Liver (tissue), 9 donors: ENCODE measurements around the gene FBN3. TPM values are rescaled to one million over a fixed set of nuclear protein-coding genes. Genes with fewer than 3 reads are reported as not detected.

Experiments
- DNase-seq: peaks from one replicate; pipeline ENCODE4 v3.0.0-alpha.2; 2017; ENCODE audit warnings: low spot score
- H3K27ac ChIP-seq, 2 donors: one replicate each; pipeline ENCODE4 v1.7.0; 2013; ENCODE audit warnings: inconsistent platforms in 2 of 2, low read length in 2 of 2, control low read depth in 1 of 2, low read depth in 1 of 2, mild to moderate bottlenecking in 1 of 2
- H3K27me3 ChIP-seq, 4 donors: one replicate each; pipeline versions ENCODE4 v1.6.1 to v1.7.0; 2013; ENCODE audit warnings: low read length in 3 of 4, inconsistent platforms in 1 of 4, mild to moderate bottlenecking in 1 of 4, moderate library complexity in 1 of 4; ENCODE audit not compliant: control insufficient read depth in 4 of 4, insufficient read depth in 4 of 4
- H3K36me3 ChIP-seq, 4 donors: one replicate each; pipeline versions ENCODE4 v1.6.1 to v1.7.0; 2013; ENCODE audit warnings: low read length in 3 of 4, mild to moderate bottlenecking in 3 of 4, low read depth in 1 of 4, moderate library complexity in 1 of 4; ENCODE audit not compliant: control insufficient read depth in 4 of 4, insufficient read depth in 3 of 4
- H3K4me1 ChIP-seq, 4 donors: one replicate each; pipeline versions ENCODE4 v1.6.1 to v1.7.0; 2013; ENCODE audit warnings: low read length in 3 of 4, mild to moderate bottlenecking in 3 of 4, moderate library complexity in 1 of 4; ENCODE audit not compliant: control insufficient read depth in 4 of 4, insufficient read depth in 4 of 4
- H3K4me3 ChIP-seq, 3 donors: one replicate each; pipeline versions ENCODE4 v1.6.1 to v1.7.0; 2013; ENCODE audit warnings: low read length in 3 of 3, control low read depth in 1 of 3, low read depth in 1 of 3, mild to moderate bottlenecking in 1 of 3
- H3K9ac ChIP-seq, 2 donors: one replicate each; pipeline ENCODE4 v1.7.0; 2013; ENCODE audit warnings: low read length in 2 of 2, mild to moderate bottlenecking in 2 of 2, moderate library complexity in 2 of 2, control low read depth in 1 of 2, low read depth in 1 of 2
- H3K9me3 ChIP-seq, 4 donors: one replicate each; pipeline versions ENCODE4 v1.6.1 to v1.7.0; 2013; ENCODE audit warnings: low read length in 3 of 4; ENCODE audit not compliant: control insufficient read depth in 4 of 4
- CTCF ChIP-seq: fragments of 150-350 bp; IDR thresholded peaks from 2 replicates; pipeline ENCODE4 v1.5.1; 2017; ENCODE audit warnings: improper control_type of control experiment, low read depth, low read length; ENCODE audit not compliant: missing input control
- EGR1 ChIP-seq, 2 donors: IDR thresholded peaks; 2 replicates each; pipeline ENCODE4 v1.6.1; 2016 to 2018; ENCODE audit warnings: antibody characterized with exemption in 2 of 2, low read depth in 2 of 2
- FOXA1 ChIP-seq: IDR thresholded peaks from 2 replicates; pipeline ENCODE4 v1.6.1; 2016; ENCODE audit warnings: antibody characterized with exemption
- FOXA2 ChIP-seq: IDR thresholded peaks from 2 replicates; pipeline ENCODE4 v1.6.1; 2016; ENCODE audit warnings: antibody characterized with exemption
- GABPA ChIP-seq, 2 donors: IDR thresholded peaks in 1 of 2; conservative IDR thresholded peaks in 1 of 2; 2 replicates each; pipeline ENCODE4 v1.6.1; 2016; ENCODE audit warnings: antibody characterized with exemption in 2 of 2, mild to moderate bottlenecking in 1 of 2, moderate library complexity in 1 of 2
- HNF4A ChIP-seq, 2 donors: conservative IDR thresholded peaks; 2 replicates each; pipeline ENCODE4 v1.6.1; 2016; ENCODE audit warnings: antibody characterized with exemption in 2 of 2, mild to moderate bottlenecking in 2 of 2
- HNF4G ChIP-seq: IDR thresholded peaks from 2 replicates; pipeline ENCODE4 v1.6.1; 2016; ENCODE audit warnings: antibody characterized with exemption
- JUND ChIP-seq, 2 donors: IDR thresholded peaks; 2 replicates each; pipeline ENCODE4 v1.6.1; 2016; ENCODE audit warnings: antibody characterized with exemption in 2 of 2
- MAX ChIP-seq: IDR thresholded peaks from 2 replicates; pipeline ENCODE4 v1.6.1; 2016; ENCODE audit warnings: antibody characterized with exemption
- NR2F2 ChIP-seq: IDR thresholded peaks from 2 replicates; pipeline ENCODE4 v1.6.1; 2016; ENCODE audit warnings: antibody characterized with exemption
- RAD21 ChIP-seq, 2 donors: IDR thresholded peaks; 2 replicates each; pipeline ENCODE4 v1.6.1; 2016; ENCODE audit warnings: antibody characterized with exemption in 2 of 2, mild to moderate bottlenecking in 2 of 2
- REST ChIP-seq: IDR thresholded peaks from 2 replicates; pipeline ENCODE4 v1.6.1; 2016; ENCODE audit warnings: antibody characterized with exemption, mild to moderate bottlenecking
- RXRA ChIP-seq, 2 donors: IDR thresholded peaks; 2 replicates each; pipeline ENCODE4 v1.6.1; 2017 to 2018; ENCODE audit warnings: antibody characterized with exemption in 2 of 2, mild to moderate bottlenecking in 1 of 2
- SP1 ChIP-seq: IDR thresholded peaks from 2 replicates; pipeline ENCODE4 v1.6.1; 2018; ENCODE audit warnings: antibody characterized with exemption, mild to moderate bottlenecking
- TAF1 ChIP-seq: conservative IDR thresholded peaks from 2 replicates; pipeline ENCODE4 v1.6.1; 2016; ENCODE audit warnings: antibody characterized with exemption, mild to moderate bottlenecking
- YY1 ChIP-seq: IDR thresholded peaks from 2 replicates; pipeline ENCODE4 v1.6.1; 2016; ENCODE audit warnings: antibody characterized with exemption, mild to moderate bottlenecking
- ZBTB33 ChIP-seq: IDR thresholded peaks from 2 replicates; pipeline ENCODE4 v1.6.1; 2016; ENCODE audit warnings: antibody characterized with exemption
- WGBS: extraction: QIAGEN DNeasy Blood & Tissue Kit; methylation state at CpG from one replicate; pipeline ENCODE4 v1.1.7; 2013; 5-methylcytosine and 5-hydroxymethylcytosine counted together
- polyA plus RNA-seq, 2 donors: library from polyadenylated mRNA; stranded (reverse) in 1 of 2; unstranded in 1 of 2; fragments of 200-250 nt in 1 of 2; fragments of >200 nt in 1 of 2; fragmentation: Nextera tagmentation in 1 of 2; extraction: Ambion mirVana in 1 of 2; gene quantifications; one replicate each; pipeline versions ENCODE4 v1.2.1 to v1.2.3, GENCODE V29; 2013 to 2015
- total RNA-seq, 2 donors: library from RNA; depleted of rRNA; stranded (reverse); fragments of >200 nt; gene quantifications; one replicate each; pipeline ENCODE4 v1.2.3, GENCODE V29; 2014
- TF ChIP-seq, protein P1 (sequence below): IDR thresholded peaks from 2 replicates; pipeline ENCODE4 v1.6.1; 2016; ENCODE audit warnings: antibody characterized with exemption
- donor health status: healthy.
- donor health status: healthy.
- donor health status: healthy.
- donor health status: healthy.
- donor health status: healthy.

The FBN3 gene
- total and polyA plus RNA-seq, 4 donors = under 0.01 to 0.61 (median 0.08) TPM; not detected in 1

DNA sequence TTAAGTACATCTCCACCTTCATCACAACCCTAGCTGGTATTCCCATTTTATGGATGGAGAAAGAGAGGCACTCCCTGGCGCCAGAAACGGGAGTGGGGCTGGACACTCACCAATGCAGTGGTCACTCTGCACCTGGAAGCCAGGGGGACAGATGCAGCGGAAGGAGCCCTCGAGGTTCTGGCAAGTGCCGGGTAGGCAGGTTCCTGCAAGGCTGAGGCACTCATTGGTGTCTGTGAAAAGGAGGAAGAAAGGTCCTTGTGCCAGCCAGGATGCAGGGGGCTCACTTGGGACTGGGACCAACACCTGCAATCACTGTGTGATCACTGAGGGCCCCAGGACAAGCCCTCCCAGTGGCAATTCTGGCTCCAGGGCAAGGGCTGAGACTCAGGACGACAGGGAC lies 55.1 kb downstream of the FBN3 start:
- Histone ChIP-seq H3K9me3 (peaks cover 6 to 20% (median 14%) of the 10 kb centered on the region in 4 donors), H3K4me1 (no peaks in the 10 kb centered on the region), H3K36me3 (no peaks in the 10 kb centered on the region), H3K9ac (no peak overlapping the region), H3K4me3 (no peak overlapping the region), H3K27me3 (no peaks in the 10 kb centered on the region), H3K27ac (no peak overlapping the region)
- TF ChIP-seq ZBTB33 (no peak), REST (no peak), FOXA1 (no peak)
- no peak for DNase-seq
- WGBS = 80% methylated on average over 6 of the region's 6 CpGs

DNA sequence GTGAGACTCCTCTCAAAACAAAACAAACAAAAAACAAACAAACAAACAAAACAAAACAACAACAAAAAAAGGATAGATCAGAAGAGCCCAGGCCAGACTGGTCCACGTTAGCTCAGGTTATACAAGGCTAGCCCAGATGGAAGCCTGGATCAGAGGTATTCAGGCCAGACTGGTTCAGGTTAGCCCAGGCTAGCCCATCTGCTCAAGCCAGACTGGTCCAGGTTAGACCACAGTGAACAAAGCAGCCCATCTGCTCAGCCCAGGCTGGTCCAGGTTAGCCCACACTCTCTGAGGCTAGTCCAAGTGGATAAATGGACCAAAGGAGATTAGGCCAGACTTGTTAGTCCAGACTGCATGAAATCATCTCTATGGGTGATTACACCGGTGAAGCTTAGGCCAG lies 55.7 kb downstream of the FBN3 start:
- TF ChIP-seq CTCF (no peak), MAX (no peak), FOXA2 (no peak), HNF4A (conservative IDR thresholded peaks at IDR 0.05) (no peak), JUND (IDR thresholded peaks at IDR 0.05) (no peak), TAF1 (no peak), EGR1 (IDR thresholded peaks at IDR 0.05; ENCODE audit: low read depth in 2 of 2) (no peak), FOXA1 (no peak), RXRA (IDR thresholded peaks at IDR 0.05) (no peak), SP1 (no peak), RAD21 (IDR thresholded peaks at IDR 0.05) (no peak), REST (no peak), YY1 (no peak), NR2F2 (no peak), ZBTB33 (no peak), GABPA (IDR thresholded peaks at IDR 0.05 in 1 of 2, conservative IDR thresholded peaks at IDR 0.05 in 1 of 2) (no peak), HNF4G (no peak)
- TF ChIP-seq, protein P1, sequence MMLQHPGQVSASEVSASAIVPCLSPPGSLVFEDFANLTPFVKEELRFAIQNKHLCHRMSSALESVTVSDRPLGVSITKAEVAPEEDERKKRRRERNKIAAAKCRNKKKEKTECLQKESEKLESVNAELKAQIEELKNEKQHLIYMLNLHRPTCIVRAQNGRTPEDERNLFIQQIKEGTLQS = no peak
- H3K9ac ChIP-seq = no peak overlapping the region
- no peaks in the 10 kb centered on the region for H3K36me3 ChIP-seq
- H3K9me3 ChIP-seq = peaks cover 6 to 20% (median 14%) of the 10 kb centered on the region in 4 donors
- H3K27me3 ChIP-seq = no peaks in the 10 kb centered on the region
- H3K4me1 ChIP-seq = no peaks in the 10 kb centered on the region
- H3K27ac ChIP-seq = no peak overlapping the region
- DNase-seq = no peak
- no peak overlapping the region for H3K4me3 ChIP-seq
- 95% methylated on average over 2 of the region's 2 CpGs for WGBS
